Ascending aorta (tissue), 2 donors: Measurements from ENCODE around the gene GPSM1. TPM values are rescaled to one million over a fixed set of nuclear protein-coding genes. Genes with fewer than 3 reads are reported as not detected.

Source experiments
- DNase-seq, 2 donors: peaks; one replicate each; pipeline ENCODE4 v3.0.0-alpha.2; 2019; ENCODE audit warnings: low spot score in 2 of 2
- H3K27ac ChIP-seq, 2 donors: fragments of 200-600 bp; sonication (generic); one replicate each; pipeline ENCODE4 v1.5.1; 2016 to 2017; ENCODE audit warnings: mild to moderate bottlenecking in 1 of 2
- H3K27me3 ChIP-seq: fragments of 200-600 bp; sonication (generic); one replicate; pipeline ENCODE4 v1.5.1; 2017
- H3K36me3 ChIP-seq, 2 donors: fragments of 200-600 bp; sonication (generic); one replicate each; pipeline ENCODE4 v1.5.1; 2016
- H3K4me1 ChIP-seq, 2 donors: fragments of 200-600 bp; sonication (generic); one replicate each; pipeline ENCODE4 v1.5.1; 2016 to 2017; ENCODE audit warnings: mild to moderate bottlenecking in 1 of 2
- H3K4me3 ChIP-seq, 2 donors: fragments of 200-600 bp; sonication (generic); one replicate each; pipeline ENCODE4 v1.5.1; 2016 to 2017; ENCODE audit warnings: mild to moderate bottlenecking in 1 of 2
- H3K9me3 ChIP-seq, 2 donors: fragments of 200-600 bp; sonication (generic); one replicate each; pipeline ENCODE4 v1.5.1; 2016
- CTCF ChIP-seq, 3 experiments: fragments of 200-600 bp in 2 of 3; fragments of 450-650 bp in 1 of 3; sonication (generic) in 2 of 3; IDR thresholded peaks; one replicate each; pipeline ENCODE4 v1.5.1; 2016 to 2019; ENCODE audit warnings: antibody characterized with exemption in 3 of 3, mild to moderate bottlenecking in 1 of 3, moderate library complexity in 1 of 3
- intact Hi-C: fragments of 100-400 bp; cut with DNase I; formaldehyde crosslinking; loops from one replicate; pipeline ENCODE4 v1.15.1; 2023
- total RNA-seq: library from RNA; depleted of rRNA; stranded (reverse); fragments of >200 nt; gene quantifications from one replicate; pipeline ENCODE4 v1.1.0, GENCODE V29; 2016

Gene GPSM1
- total RNA-seq, 1 donor from 2014 or later = 85.1 TPM

GRCh38 chr9:136363106-136363948 lies 36.0 kb downstream of the GPSM1 start, which contains the start of gene DNLZ:
TSS of gene DNLZ (minus strand) at chr9:136363744. CDS start at chr9:136363714, 30 bp downstream.
- peak within 1 kb of the TSS; percentile 86 to 97 for H3K4me3 ChIP-seq
- intact Hi-C loops = loop anchor here (1.0 to 5.0 kb wide), 7 partner anchors 18 to 184 kb away; partner anchors contain the start of genes ENTR1, GPSM1, NOTCH1 and PMPCA
- peak; percentile 94 to 99 (median 97) for TF ChIP-seq CTCF (IDR thresholded peaks at IDR 0.05)
- H3K9me3 ChIP-seq = no peaks in the 10 kb centered on the region
- peak; percentile 75 to 98 for DNase-seq
- H3K4me1 ChIP-seq = peaks cover 5 to 8% of the 10 kb centered on the region in 2 donors
- H3K27me3 ChIP-seq = no peaks in the 10 kb centered on the region
- H3K27ac ChIP-seq = peak within 1 kb of the TSS; percentile 85 to 90
- H3K36me3 ChIP-seq = peaks cover 4 to 6% of the 10 kb centered on the region in 2 donors

- Histone ChIP-seq H3K4me1 (peaks cover 5 to 8% of the 10 kb centered on the region in 2 donors), H3K9me3 (no peaks in the 10 kb centered on the region), H3K27me3 (no peaks in the 10 kb centered on the region), H3K27ac (no peak overlapping the region), H3K36me3 (peaks cover 0 to 5% of the 10 kb centered on the region in 2 donors), H3K4me3 (peak overlapping the region; percentile 86 to 97)
- intact Hi-C loops = loop anchor here (1.0 to 5.0 kb wide), 7 partner anchors 19 to 183 kb away; partner anchors contain the start of genes ENTR1, GPSM1, NOTCH1 and PMPCA
- peak in 1 of 3 experiments; percentile 20 for TF ChIP-seq CTCF (IDR thresholded peaks at IDR 0.05)
- no peak for DNase-seq
Measured at GRCh38 chr9:136363949-136364748, 36.8 kb downstream of the GPSM1 start.

- H3K27ac ChIP-seq = no peak overlapping the region
- H3K27me3 ChIP-seq = no peaks in the 10 kb centered on the region
- intact Hi-C loops = loop anchor here (5.0 kb wide), 2 partner anchors 53 to 182 kb away; partner anchors contain the start of gene NOTCH1
- H3K4me3 ChIP-seq = no peak overlapping the region
- H3K36me3 ChIP-seq = no peaks in the 10 kb centered on the region
- TF ChIP-seq CTCF (IDR thresholded peaks at IDR 0.05) = no peak
- H3K4me1 ChIP-seq = peaks cover 5 to 8% of the 10 kb centered on the region in 2 donors
- DNase-seq = no peak
- no peaks in the 10 kb centered on the region for H3K9me3 ChIP-seq
Measured at GRCh38 chr9:136364942-136365774, 37.8 kb downstream of the GPSM1 start.

- DNase-seq = no peak
- Histone ChIP-seq H3K4me3 (no peak overlapping the region), H3K27me3 (no peaks in the 10 kb centered on the region), H3K27ac (no peak overlapping the region), H3K9me3 (no peaks in the 10 kb centered on the region), H3K36me3 (no peaks in the 10 kb centered on the region), H3K4me1 (peaks cover 5 to 8% of the 10 kb centered on the region in 2 donors)
- no peak for TF ChIP-seq CTCF (IDR thresholded peaks at IDR 0.05)
- intact Hi-C loops = no loop called here
Measured at GRCh38 chr9:136365775-136366222, 38.5 kb downstream of the GPSM1 start.

GRCh38 chr9:136366826-136367225 lies 39.5 kb downstream of the GPSM1 start:
- no peaks in the 10 kb centered on the region for H3K36me3 ChIP-seq
- peaks cover 5 to 8% of the 10 kb centered on the region in 2 donors for H3K4me1 ChIP-seq
- H3K9me3 ChIP-seq = no peaks in the 10 kb centered on the region
- H3K27me3 ChIP-seq = no peaks in the 10 kb centered on the region
- no peak overlapping the region for H3K27ac ChIP-seq
- DNase-seq = no peak
- no peak for TF ChIP-seq CTCF (IDR thresholded peaks at IDR 0.05)
- intact Hi-C loops = no loop called here
- H3K4me3 ChIP-seq = no peak overlapping the region
